ENCODE results near the gene TNFRSF17.

- TF ChIP-seq EZH2 (IDR thresholded peaks at IDR 0.05; ENCODE audit: low read length, missing control alignments) (no peak), CTCF (conservative IDR thresholded peaks at IDR 0.05 in 1 of 2, IDR thresholded peaks at IDR 0.05 in 1 of 2; ENCODE audit: low read depth in 1 of 2, low read length in 2 of 2) (no peak)
Observed at GRCh38 chr16:12009922-12010321, 44.9 kb downstream of the TNFRSF17 start.

Measured in fibroblast of lung (primary cell).